Body of pancreas (tissue), 4 donors: ENCODE results near the gene BCL2L11.

Source experiments
- CTCF ChIP-seq, 7 experiments: fragments of 450-650 bp in 4 of 7; fragments of 200-600 bp in 3 of 7; sonication (generic) in 3 of 7; IDR thresholded peaks; one replicate each; pipeline ENCODE4 v1.5.1; 2016 to 2019; ENCODE audit warnings: antibody characterized with exemption in 7 of 7
- POLR2A ChIP-seq, 3 donors: fragments of 450-650 bp; IDR thresholded peaks; one replicate each; pipeline ENCODE4 v1.6.1; 2016; ENCODE audit warnings: antibody characterized with exemption in 3 of 3, mild to moderate bottlenecking in 2 of 3

- no peak for TF ChIP-seq CTCF (IDR thresholded peaks at IDR 0.05)
- TF ChIP-seq POLR2A (IDR thresholded peaks at IDR 0.05): no peak
Observed at GRCh38 chr2:111105926-111106325, 14.8 kb upstream of the BCL2L11 start.
